ENCODE results near the gene CBLN3. TPM values are rescaled to one million over a fixed set of nuclear protein-coding genes. Genes with fewer than 3 reads are reported as not detected.

Gene CBLN3
- total RNA-seq, 4 donors from 2014 or later: 0.16 to 0.36 (median 0.24) TPM; not detected in 1

DNA sequence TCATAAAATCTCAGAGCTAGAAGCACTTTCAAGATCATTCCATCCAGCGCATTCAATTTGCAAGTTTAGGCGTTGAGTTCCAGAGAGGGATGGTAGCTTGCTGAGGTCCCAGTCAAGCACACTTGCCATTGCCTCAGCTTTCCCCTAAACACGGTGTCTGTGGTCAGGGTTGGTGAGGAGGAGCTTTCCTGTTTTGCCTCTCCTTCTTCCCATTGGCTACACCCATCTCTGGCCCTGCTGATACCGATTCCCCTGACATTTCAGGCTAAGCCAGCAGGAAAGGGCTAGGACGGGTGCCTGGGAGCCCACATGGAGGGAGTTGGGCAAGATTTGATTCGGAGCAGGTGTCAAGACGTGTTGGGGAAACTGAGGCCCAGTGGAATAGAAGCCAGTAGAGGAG is 52.3 kb downstream of the CBLN3 start:
- no peak overlapping the region for H3K27ac ChIP-seq
- H3K4me1 ChIP-seq: peaks cover 0 to 5% of the 10 kb centered on the region in 2 donors
- no peaks in the 10 kb centered on the region for H3K9me3 ChIP-seq
- DNase-seq: no peak
- TF ChIP-seq CTCF (IDR thresholded peaks at IDR 0.05 in 4 of 5, conservative IDR thresholded peaks at IDR 0.05 in 1 of 5) (no peak), POLR2A (IDR thresholded peaks at IDR 0.05) (no peak)
- H3K36me3 ChIP-seq: no peaks in the 10 kb centered on the region
- in situ Hi-C loops (cut with MboI; ENCODE audit: low sequenced_read_pairs in 4 of 4) (no loop called here), intact Hi-C loops (cut with DNase I; ENCODE audit: low total_unique reads) (no loop called here)
- no peak overlapping the region for H3K4me3 ChIP-seq
- no peaks in the 10 kb centered on the region for H3K27me3 ChIP-seq
- ATAC-seq: no peak

Other genes with a start within 250 kb of the CBLN3 start
- 10 to 100 TPM; 35.7 to 73.2 (median 55.4) TPM for gene IPO4, start 240.9 kb downstream of the CBLN3 start, total RNA-seq
- gene TM9SF1, start 234.2 kb downstream of the CBLN3 start, total RNA-seq: 10 to 100 TPM; 31.4 to 46.4 (median 36.7) TPM
- gene TSSK4, start 224.0 kb downstream of the CBLN3 start, total RNA-seq: not detected
- gene CHMP4A, start 216.2 kb downstream of the CBLN3 start, total RNA-seq: 10 to 100 TPM; 13.6 to 29.8 (median 20.7) TPM
- 10 to 100 TPM in 3 of 4 donors, 1 to 10 TPM in 1; 6.7 to 19.2 (median 13.9) TPM for gene MDP1, start 213.6 kb downstream of the CBLN3 start, total RNA-seq
- 100 to 1,000 TPM; 141 to 178 (median 162) TPM for gene NEDD8, start 197.3 kb downstream of the CBLN3 start, total RNA-seq
- 10 to 100 TPM; 15.4 to 44.8 (median 27.4) TPM for gene GMPR2, start 196.7 kb downstream of the CBLN3 start, total RNA-seq
- 10 to 100 TPM; 41.4 to 77.1 (median 50.7) TPM for gene TINF2, start 187.0 kb downstream of the CBLN3 start, total RNA-seq
- gene TGM1, start 166.5 kb downstream of the CBLN3 start, total RNA-seq: under 1 TPM in 1 of 4 donors, not detected in 3; 0.20 TPM
- 10 to 100 TPM; 20.9 to 32.8 (median 28.0) TPM for gene RABGGTA, start 158.1 kb downstream of the CBLN3 start, total RNA-seq
- gene DHRS1, start 129.9 kb downstream of the CBLN3 start, total RNA-seq: 10 to 100 TPM in 2 of 4 donors, 1 to 10 TPM in 2; 1.9 to 12.2 (median 8.2) TPM
- 10 to 100 TPM; 27.2 to 43.5 (median 32.2) TPM for gene NOP9, start 129.8 kb downstream of the CBLN3 start, total RNA-seq
- 1 to 10 TPM in 1 of 4 donors, under 1 TPM in 3; 0.39 to 1.5 (median 0.88) TPM for gene CIDEB, start 121.7 kb downstream of the CBLN3 start, total RNA-seq
- 1 to 10 TPM in 2 of 4 donors, under 1 TPM in 2; 0.39 to 3.3 (median 2.0) TPM for gene LTB4R2, start 119.5 kb downstream of the CBLN3 start, total RNA-seq
- gene LTB4R, start 118.2 kb downstream of the CBLN3 start, total RNA-seq: 1 to 10 TPM in 2 of 4 donors, under 1 TPM in 2; 0.13 to 2.2 (median 0.75) TPM
- gene ADCY4, start 94.6 kb downstream of the CBLN3 start, total RNA-seq: 10 to 100 TPM in 1 of 4 donors, 1 to 10 TPM in 3; 7.9 to 16.6 (median 8.7) TPM
- 1 to 10 TPM in 2 of 4 donors, under 1 TPM in 2; 0.66 to 1.6 (median 0.97) TPM for gene RIPK3, start 89.7 kb downstream of the CBLN3 start, total RNA-seq
- gene NFATC4, start 61.5 kb downstream of the CBLN3 start, total RNA-seq: 10 to 100 TPM in 1 of 4 donors, 1 to 10 TPM in 3; 4.6 to 13.2 (median 7.5) TPM
- 1 to 10 TPM in 3 of 4 donors, under 1 TPM in 1; 0.87 to 3.7 (median 2.1) TPM for gene NYNRIN, start 30.7 kb downstream of the CBLN3 start, total RNA-seq
- 10 to 100 TPM; 35.1 to 50.5 (median 44.7) TPM for gene KHNYN, start 286 bp upstream of the CBLN3 start, total RNA-seq
- 10 to 100 TPM; 21.7 to 51.4 (median 38.3) TPM for gene SDR39U1, start 13.1 kb upstream of the CBLN3 start, total RNA-seq
- gene CMA1, start 78.6 kb upstream of the CBLN3 start, total RNA-seq: under 1 TPM in 1 of 4 donors, not detected in 3; 0.76 TPM
- gene CTSG, start 146.6 kb upstream of the CBLN3 start, total RNA-seq: 1 to 10 TPM in 1 of 4 donors, under 1 TPM in 1, not detected in 2; 0.72 to 1.3 TPM
- gene GZMH, start 180.0 kb upstream of the CBLN3 start, total RNA-seq: not detected
- gene GZMB, start 204.5 kb upstream of the CBLN3 start, total RNA-seq: under 1 TPM in 1 of 4 donors, not detected in 3; 0.62 TPM

Data from gastrocnemius medialis (tissue), 4 donors.